Measurements from ENCODE around the gene CLPX. TPM values are rescaled to one million over a fixed set of nuclear protein-coding genes. Genes with fewer than 3 reads are reported as not detected.

The CLPX gene
- total RNA-seq, 1 experiment from 2014 or later, result 19.3 TPM

GRCh38 chr15:65163041-65163440, 22.1 kb downstream of the CLPX start:
- Histone ChIP-seq H3K36me3 (ENCODE audit: low read depth, low read length) (peaks cover 4% of the 10 kb centered on the region; the same call in 1 of the 2 replicates), H3F3A (ENCODE audit: low read length, unreplicated experiment) (no peaks in the 10 kb centered on the region), H3K9me2 (replicated peaks; ENCODE audit: low read length) (no peaks in the 10 kb centered on the region), H3K79me2 (ENCODE audit: low read length) (no peaks in the 10 kb centered on the region), H2AFZ (ENCODE audit: low read length) (no peak overlapping the region), H3K9me3 (ENCODE audit: low read length) (no peaks in the 10 kb centered on the region), H3K4me2 (ENCODE audit: low read length) (no peak overlapping the region), H3K4me1 (ENCODE audit: insufficient read depth, low read length) (no peaks in the 10 kb centered on the region), H3K4me3 (ENCODE audit: low read length) (no peak overlapping the region), H3K9ac (ENCODE audit: low read length) (no peak overlapping the region), H3K27me3 (ENCODE audit: low read length) (no peaks in the 10 kb centered on the region), H3K27ac (ENCODE audit: low read length) (no peak overlapping the region), H4K20me1 (ENCODE audit: low read length) (no peaks in the 10 kb centered on the region)
- POLR2A ChIA-PET (ENCODE audit: unreplicated experiment), result no interaction called here
- TF ChIP-seq, protein P1, sequence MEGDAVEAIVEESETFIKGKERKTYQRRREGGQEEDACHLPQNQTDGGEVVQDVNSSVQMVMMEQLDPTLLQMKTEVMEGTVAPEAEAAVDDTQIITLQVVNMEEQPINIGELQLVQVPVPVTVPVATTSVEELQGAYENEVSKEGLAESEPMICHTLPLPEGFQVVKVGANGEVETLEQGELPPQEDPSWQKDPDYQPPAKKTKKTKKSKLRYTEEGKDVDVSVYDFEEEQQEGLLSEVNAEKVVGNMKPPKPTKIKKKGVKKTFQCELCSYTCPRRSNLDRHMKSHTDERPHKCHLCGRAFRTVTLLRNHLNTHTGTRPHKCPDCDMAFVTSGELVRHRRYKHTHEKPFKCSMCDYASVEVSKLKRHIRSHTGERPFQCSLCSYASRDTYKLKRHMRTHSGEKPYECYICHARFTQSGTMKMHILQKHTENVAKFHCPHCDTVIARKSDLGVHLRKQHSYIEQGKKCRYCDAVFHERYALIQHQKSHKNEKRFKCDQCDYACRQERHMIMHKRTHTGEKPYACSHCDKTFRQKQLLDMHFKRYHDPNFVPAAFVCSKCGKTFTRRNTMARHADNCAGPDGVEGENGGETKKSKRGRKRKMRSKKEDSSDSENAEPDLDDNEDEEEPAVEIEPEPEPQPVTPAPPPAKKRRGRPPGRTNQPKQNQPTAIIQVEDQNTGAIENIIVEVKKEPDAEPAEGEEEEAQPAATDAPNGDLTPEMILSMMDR (conservative IDR thresholded peaks at IDR 0.05; ENCODE audit: low read depth, low read length), result no peak
- no peak for TF ChIP-seq EZH2 (IDR thresholded peaks at IDR 0.05; ENCODE audit: low read length, unreplicated experiment)
- TF ChIP-seq EZH2phosphoT487 (IDR thresholded peaks at IDR 0.05; ENCODE audit: borderline replicate concordance, low read length), result no peak
- no peak for ATAC-seq
- CTCF ChIA-PET, result no interaction called here
- BruUV-seq (replicated peaks), result no TSS peak
- no peak for DNase-seq
- intact Hi-C loops (cut with micrococcal nuclease), result no loop called here

DNA sequence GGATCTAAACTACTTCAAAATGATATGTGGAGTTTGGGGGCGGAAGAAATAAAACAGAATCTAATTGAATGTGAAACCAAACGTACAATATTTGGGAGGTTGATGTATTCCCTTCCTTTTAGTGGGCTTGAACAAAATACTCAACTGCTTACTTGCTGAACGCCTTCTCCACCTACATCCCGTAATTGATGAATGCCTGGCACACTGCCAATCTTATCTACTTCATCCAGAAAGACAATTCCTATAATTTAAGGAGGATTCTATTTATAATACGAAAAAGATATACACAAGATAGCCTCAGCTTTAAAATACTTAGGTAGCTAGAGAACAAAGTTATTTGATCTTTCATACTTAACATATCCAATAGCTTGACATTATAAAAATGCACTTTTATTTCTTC, 28.4 kb downstream of the CLPX start:
- H4K20me1 ChIP-seq (ENCODE audit: low read length), result no peaks in the 10 kb centered on the region
- BruUV-seq (replicated peaks), result no TSS peak
- no peaks in the 10 kb centered on the region for H3F3A ChIP-seq (ENCODE audit: low read length, unreplicated experiment)
- POLR2A ChIA-PET (ENCODE audit: unreplicated experiment), result no interaction called here
- no peaks in the 10 kb centered on the region for H3K27me3 ChIP-seq (ENCODE audit: low read length)
- DNase-seq, result no peak
- H3K9me2 ChIP-seq (replicated peaks; ENCODE audit: low read length), result no peaks in the 10 kb centered on the region
- H3K79me2 ChIP-seq (ENCODE audit: low read length), result no peaks in the 10 kb centered on the region
- TF ChIP-seq EZH2phosphoT487 (IDR thresholded peaks at IDR 0.05; ENCODE audit: borderline replicate concordance, low read length) (no peak), EZH2 (IDR thresholded peaks at IDR 0.05; ENCODE audit: low read length, unreplicated experiment) (no peak)
- TF ChIP-seq, protein P1 (conservative IDR thresholded peaks at IDR 0.05; ENCODE audit: low read depth, low read length), result no peak
- H3K4me2 ChIP-seq (ENCODE audit: low read length), result no peak overlapping the region
- CTCF ChIA-PET, result no interaction called here
- peaks cover 13% of the 10 kb centered on the region for H3K36me3 ChIP-seq (ENCODE audit: low read depth, low read length)
- no peak overlapping the region for H3K27ac ChIP-seq (ENCODE audit: low read length)
- intact Hi-C loops (cut with micrococcal nuclease), result no loop called here
- H3K4me1 ChIP-seq (ENCODE audit: insufficient read depth, low read length), result no peaks in the 10 kb centered on the region
- H3K9ac ChIP-seq (ENCODE audit: low read length), result no peak overlapping the region
- H2AFZ ChIP-seq (ENCODE audit: low read length), result no peak overlapping the region
- H3K4me3 ChIP-seq (ENCODE audit: low read length), result no peak overlapping the region
- no peaks in the 10 kb centered on the region for H3K9me3 ChIP-seq (ENCODE audit: low read length)
- no peak for ATAC-seq

DNA sequence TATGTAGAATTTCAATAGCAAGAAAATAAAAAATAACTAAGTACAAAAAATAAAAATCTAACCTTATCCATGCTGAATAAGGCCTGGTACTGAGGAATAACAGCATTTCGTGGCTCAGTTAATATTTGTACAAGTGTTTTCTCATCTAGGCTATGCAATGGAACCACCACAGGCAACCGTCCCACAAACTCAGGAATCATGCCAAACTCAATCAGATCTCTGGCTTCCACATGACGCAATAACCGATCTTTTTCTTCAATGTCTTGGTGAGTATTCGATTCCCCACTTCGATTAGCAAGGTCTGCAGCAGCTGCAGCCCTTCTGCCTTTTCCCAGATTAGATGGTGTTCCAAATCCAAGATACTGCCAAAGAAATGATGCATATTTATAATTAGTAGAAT, 30.4 kb downstream of the CLPX start:
- no peaks in the 10 kb centered on the region for H3K4me1 ChIP-seq (ENCODE audit: insufficient read depth, low read length)
- no peaks in the 10 kb centered on the region for H3K79me2 ChIP-seq (ENCODE audit: low read length)
- CTCF ChIA-PET, result no interaction called here
- no peaks in the 10 kb centered on the region for H3F3A ChIP-seq (ENCODE audit: low read length, unreplicated experiment)
- no peak overlapping the region for H2AFZ ChIP-seq (ENCODE audit: low read length)
- H3K9ac ChIP-seq (ENCODE audit: low read length), result no peak overlapping the region
- no peak overlapping the region for H3K4me3 ChIP-seq (ENCODE audit: low read length)
- intact Hi-C loops (cut with micrococcal nuclease), result no loop called here
- no peak for ATAC-seq
- H3K9me2 ChIP-seq (replicated peaks; ENCODE audit: low read length), result no peaks in the 10 kb centered on the region
- no peaks in the 10 kb centered on the region for H3K27me3 ChIP-seq (ENCODE audit: low read length)
- BruUV-seq (replicated peaks), result no TSS peak
- POLR2A ChIA-PET (ENCODE audit: unreplicated experiment), result no interaction called here
- no peak overlapping the region for H3K27ac ChIP-seq (ENCODE audit: low read length)
- H4K20me1 ChIP-seq (ENCODE audit: low read length), result no peaks in the 10 kb centered on the region
- DNase-seq, result no peak
- no peak overlapping the region for H3K4me2 ChIP-seq (ENCODE audit: low read length)
- H3K36me3 ChIP-seq (ENCODE audit: low read depth, low read length), result peaks cover 13% of the 10 kb centered on the region
- H3K9me3 ChIP-seq (ENCODE audit: low read length), result no peaks in the 10 kb centered on the region
- TF ChIP-seq, protein P1 (conservative IDR thresholded peaks at IDR 0.05; ENCODE audit: low read depth, low read length), result no peak

Measured in PC-3 (cell line).